Ovary (tissue), 9 donors: ENCODE results near the gene APBA2. TPM values are rescaled to one million over a fixed set of nuclear protein-coding genes. Genes with fewer than 3 reads are reported as not detected.

Experiments used
- DNase-seq, 5 donors: peaks; one replicate each; pipeline ENCODE4 v3.0.0-alpha.2; 2019 to 2020
- H3K27ac ChIP-seq, 2 donors: fragments of 200-600 bp; one replicate each; pipeline versions ENCODE4 v1.5.1 to v1.8.0; 2019 to 2022
- H3K27me3 ChIP-seq: fragments of 200-600 bp; one replicate; pipeline ENCODE4 v1.8.0; 2022
- H3K36me3 ChIP-seq: fragments of 200-600 bp; sonication (generic); one replicate; pipeline ENCODE4 v1.5.1; 2019
- H3K4me1 ChIP-seq: one replicate; pipeline ENCODE4 v1.8.1; 2013; ENCODE audit warnings: mild to moderate bottlenecking, moderate library complexity; ENCODE audit not compliant: insufficient read depth
- H3K4me3 ChIP-seq: fragments of 200-600 bp; sonication (generic); one replicate; pipeline ENCODE4 v1.5.1; 2017
- H3K9me3 ChIP-seq, 2 donors: fragments of 200-600 bp in 1 of 2; sonication (generic) in 1 of 2; one replicate each; pipeline versions ENCODE4 v1.5.1 to v1.8.1; 2013 to 2019; ENCODE audit warnings: mild to moderate bottlenecking in 1 of 2, moderate library complexity in 1 of 2
- CTCF ChIP-seq, 3 donors: fragments of 450-650 bp in 2 of 3; fragments of 200-600 bp in 1 of 3; IDR thresholded peaks; one replicate each; pipeline versions ENCODE4 v1.5.1 to v1.8.0; 2016 to 2022; ENCODE audit warnings: antibody characterized with exemption in 3 of 3, mild to moderate bottlenecking in 1 of 3
- EP300 ChIP-seq: sonication (generic); formaldehyde crosslinking; IDR thresholded peaks from one replicate; pipeline ENCODE4 v1.6.1; 2017; ENCODE audit warnings: antibody characterized with exemption
- POLR2A ChIP-seq: fragments of 450-650 bp; IDR thresholded peaks from one replicate; pipeline ENCODE4 v1.6.1; 2017; ENCODE audit warnings: antibody characterized with exemption, mild to moderate bottlenecking, moderate library complexity
- WGBS, 3 donors: extraction: QIAGEN DNeasy Blood & Tissue Kit in 1 of 3; methylation state at CpG; one replicate each; pipeline versions ENCODE4 v1.1.5 to v1.1.7; 2013 to 2017; 5-methylcytosine and 5-hydroxymethylcytosine counted together
- intact Hi-C, 4 donors: fragments of 100-400 bp; cut with DNase I; formaldehyde crosslinking; loops; one replicate each; pipeline versions ENCODE4 v1.11.0 to v1.15.1; 2022 to 2023
- polyA plus RNA-seq, 2 donors: library from polyadenylated mRNA; stranded (reverse); fragments of 200-250 nt in 1 of 2; fragments of 350-450 nt in 1 of 2; fragmentation: Illumina TruSeq in 1 of 2; extraction: RNeasy Lipid Tissue Mini Kit (QIAGEN cat#74804) in 1 of 2; gene quantifications; one replicate each; pipeline ENCODE4 v1.2.3, GENCODE V29; 2013 to 2014
- total RNA-seq, 7 donors: library from RNA; depleted of rRNA in 2 of 7; stranded (reverse); fragments of >200 nt in 2 of 7; fragmentation: NEBNext Ultra II Directional in 3 of 7; extraction: Animal tissue kit (Norgen Biotek cat#: 25700) in 3 of 7; gene quantifications; one replicate each; pipeline versions ENCODE4 v1.1.0 to v1.2.4, GENCODE V29; 2016 to 2023
- donor health status: DM: no; HTN: no; CAD: no; lungs with moderate emphysema.
- donor health status: DM: no; HTN: no; CAD: no.
- donor health status: Bipolar disorder and iron deficiency.
- donor health status: DM: yes; HTN: yes; CAD: no.
- donor health status: DM: no; HTN: no; CAD: no.
- donor health status: DM: yes; HTN: yes; CAD: no.

Gene APBA2
- total and polyA plus RNA-seq, 9 donors, result 0.53 to 3.1 (median 1.4) TPM

GRCh38 chr15:28937271-28937670 lies 51.5 kb downstream of the APBA2 start:
- WGBS, 3 donors, result 86 to 91% (median 91%) methylated on average over 8 of the region's 8 CpGs
- no peaks in the 10 kb centered on the region for H3K36me3 ChIP-seq
- H3K27me3 ChIP-seq, result no peaks in the 10 kb centered on the region
- DNase-seq, result no peak
- H3K9me3 ChIP-seq, result no peaks in the 10 kb centered on the region
- no peak for TF ChIP-seq EP300
- TF ChIP-seq CTCF (IDR thresholded peaks at IDR 0.05), result no peak
- no peak for TF ChIP-seq POLR2A
- intact Hi-C loops, result loop anchor here in 1 of 4 donors (10.0 kb wide), 1 partner anchor 58 kb away; no protein-coding TSS in a partner anchor
- no peak overlapping the region for H3K4me3 ChIP-seq
- no peak overlapping the region for H3K27ac ChIP-seq
- H3K4me1 ChIP-seq, result peaks cover 4% of the 10 kb centered on the region

- no peak overlapping the region for H3K27ac ChIP-seq
- intact Hi-C loops, result no loop called here
- H3K9me3 ChIP-seq, result no peaks in the 10 kb centered on the region
- TF ChIP-seq EP300, result no peak
- TF ChIP-seq CTCF (IDR thresholded peaks at IDR 0.05), result no peak
- no peak for TF ChIP-seq POLR2A
- no peaks in the 10 kb centered on the region for H3K27me3 ChIP-seq
- no peaks in the 10 kb centered on the region for H3K36me3 ChIP-seq
- H3K4me1 ChIP-seq, result no peaks in the 10 kb centered on the region
- WGBS, 3 donors, result 82 to 90% (median 87%) methylated on average over 10 of the region's 10 CpGs
- H3K4me3 ChIP-seq, result no peak overlapping the region
- DNase-seq, result peak in 1 of 5 donors; percentile 7
Observed at GRCh38 chr15:28942046-28942445, 56.3 kb downstream of the APBA2 start.

GRCh38 chr15:28942571-28942970 lies 56.8 kb downstream of the APBA2 start:
- intact Hi-C loops, result no loop called here
- 96 to 97% (median 96%) methylated on average over 15 of the region's 15 CpGs for WGBS, 3 donors
- H3K9me3 ChIP-seq, result no peaks in the 10 kb centered on the region

GRCh38 chr15:28943146-28943545 lies 57.4 kb downstream of the APBA2 start:
- TF ChIP-seq POLR2A (no peak), CTCF (IDR thresholded peaks at IDR 0.05) (no peak), EP300 (no peak)
- no peaks in the 10 kb centered on the region for H3K36me3 ChIP-seq
- DNase-seq, result peak in 1 of 5 donors; percentile 5
- no peaks in the 10 kb centered on the region for H3K27me3 ChIP-seq
- no peak overlapping the region for H3K27ac ChIP-seq
- no peak overlapping the region for H3K4me3 ChIP-seq
- H3K9me3 ChIP-seq, result no peaks in the 10 kb centered on the region
- no peaks in the 10 kb centered on the region for H3K4me1 ChIP-seq
- 90 to 99% (median 96%) methylated on average over 8 of the region's 8 CpGs for WGBS, 3 donors
- intact Hi-C loops, result no loop called here

More at GRCh38 chr15:28942571-28942970, 56.8 kb downstream of the APBA2 start:
- Histone ChIP-seq H3K4me1 (no peaks in the 10 kb centered on the region), H3K4me3 (no peak overlapping the region), H3K36me3 (no peaks in the 10 kb centered on the region), H3K27me3 (no peaks in the 10 kb centered on the region), H3K27ac (no peak overlapping the region)
- DNase-seq, result peak in 1 of 5 donors; percentile 3
- TF ChIP-seq EP300 (no peak), CTCF (IDR thresholded peaks at IDR 0.05) (no peak), POLR2A (no peak)
